HEK293 (cell line): ENCODE data around the gene YAF2.

ENCODE experiments used
- EGR2 ChIP-seq: fragments of 450-650 bp; formaldehyde crosslinking; IDR thresholded peaks from 2 replicates; pipeline ENCODE4 v1.5.1; 2016; ENCODE audit warnings: low read depth, missing biosample characterization, missing genetic modification characterization
- KLF8 ChIP-seq: fragments of 450-650 bp; formaldehyde crosslinking; IDR thresholded peaks from 2 replicates; pipeline ENCODE4 v1.5.1; 2016; ENCODE audit warnings: missing biosample characterization, missing genetic modification characterization
- MZF1 ChIP-seq: fragments of 450-650 bp; formaldehyde crosslinking; IDR thresholded peaks from 2 replicates; pipeline ENCODE4 v1.5.1; 2017; ENCODE audit warnings: missing biosample characterization, missing genetic modification characterization, borderline replicate concordance
- OSR2 ChIP-seq: fragments of 450-650 bp; formaldehyde crosslinking; IDR thresholded peaks from 2 replicates; pipeline ENCODE4 v1.5.1; 2016; ENCODE audit warnings: missing biosample characterization, missing genetic modification characterization
- SCRT2 ChIP-seq: fragments of 450-650 bp; formaldehyde crosslinking; IDR thresholded peaks from 2 replicates; pipeline ENCODE4 v1.5.1; 2016; ENCODE audit warnings: missing biosample characterization, missing genetic modification characterization
- SP7 ChIP-seq: fragments of 450-650 bp; formaldehyde crosslinking; IDR thresholded peaks from 2 replicates; pipeline ENCODE4 v1.5.1; 2016; ENCODE audit warnings: missing biosample characterization, missing genetic modification characterization
- ZBTB17 ChIP-seq: fragments of 450-650 bp; formaldehyde crosslinking; IDR thresholded peaks from 2 replicates; pipeline ENCODE4 v1.5.1; 2016; ENCODE audit warnings: missing biosample characterization, missing genetic modification characterization
- ZBTB20 ChIP-seq: fragments of 450-650 bp; formaldehyde crosslinking; IDR thresholded peaks from 2 replicates; pipeline ENCODE4 v1.5.1; 2016; ENCODE audit warnings: missing biosample characterization, missing genetic modification characterization
- ZEB2 ChIP-seq: fragments of 450-650 bp; formaldehyde crosslinking; IDR thresholded peaks from 2 replicates; pipeline ENCODE4 v1.5.1; 2016; ENCODE audit warnings: missing biosample characterization, missing genetic modification characterization
- ZNF274 ChIP-seq, 2 experiments: fragments of 200-500 bp in 1 of 2; fragments of 450-650 bp in 1 of 2; sonication (Bioruptor generic) in 1 of 2; formaldehyde crosslinking in 1 of 2; IDR thresholded peaks; 2 replicates each; pipeline versions ENCODE4 v1.5.1 to v1.6.1; 2014 to 2016; ENCODE audit warnings: borderline replicate concordance in 1 of 2, inconsistent platforms in 1 of 2, low read length in 1 of 2, missing biosample characterization in 1 of 2, missing genetic modification characterization in 1 of 2
- ZNF354C ChIP-seq: fragments of 450-650 bp; formaldehyde crosslinking; IDR thresholded peaks from 2 replicates; pipeline ENCODE4 v1.5.1; 2016; ENCODE audit warnings: missing biosample characterization, missing genetic modification characterization, low read depth, borderline replicate concordance
- ZNF514 ChIP-seq: fragments of 450-650 bp; formaldehyde crosslinking; IDR thresholded peaks from 2 replicates; pipeline ENCODE4 v1.5.1; 2016; ENCODE audit warnings: missing biosample characterization, missing genetic modification characterization
- ZNF580 ChIP-seq: fragments of 450-650 bp; formaldehyde crosslinking; IDR thresholded peaks from 2 replicates; pipeline ENCODE4 v1.5.1; 2016; ENCODE audit warnings: missing biosample characterization, missing genetic modification characterization
- ZNF623 ChIP-seq: fragments of 450-650 bp; formaldehyde crosslinking; IDR thresholded peaks from 2 replicates; pipeline ENCODE4 v1.5.1; 2016; ENCODE audit warnings: missing biosample characterization, missing genetic modification characterization
- ZNF660 ChIP-seq: fragments of 450-650 bp; IDR thresholded peaks from 2 replicates; pipeline ENCODE4 v1.5.1; 2018; ENCODE audit warnings: missing biosample characterization, mild to moderate bottlenecking, missing genetic modification characterization
- ZNF707 ChIP-seq: fragments of 450-650 bp; formaldehyde crosslinking; IDR thresholded peaks from 2 replicates; pipeline ENCODE4 v1.5.1; 2016; ENCODE audit warnings: missing biosample characterization, missing genetic modification characterization
- ZNF76 ChIP-seq: fragments of 450-650 bp; formaldehyde crosslinking; IDR thresholded peaks from 2 replicates; pipeline ENCODE4; 2016; ENCODE audit warnings: low read depth, missing biosample characterization, missing genetic modification characterization, borderline replicate concordance
- ZXDB ChIP-seq: fragments of 450-650 bp; formaldehyde crosslinking; IDR thresholded peaks from 2 replicates; pipeline ENCODE4 v1.5.1; 2016; ENCODE audit warnings: missing biosample characterization, missing genetic modification characterization
- TF ChIP-seq, protein P1 (sequence below): fragments of 450-650 bp; formaldehyde crosslinking; IDR thresholded peaks from 2 replicates; pipeline ENCODE4 v1.5.1; 2016; ENCODE audit warnings: missing biosample characterization, missing genetic modification characterization
- TF ChIP-seq, protein P2 (sequence below): fragments of 450-650 bp; formaldehyde crosslinking; IDR thresholded peaks from 2 replicates; pipeline ENCODE4 v1.5.1; 2017; ENCODE audit warnings: missing biosample characterization, missing genetic modification characterization
- TF ChIP-seq, protein P3 (sequence below): fragments of 450-650 bp; IDR thresholded peaks from 2 replicates; pipeline ENCODE4 v1.5.1; 2018; ENCODE audit warnings: missing biosample characterization, missing genetic modification characterization
- TF ChIP-seq, protein P4 (sequence below): fragments of 450-650 bp; formaldehyde crosslinking; conservative IDR thresholded peaks from 2 replicates; pipeline ENCODE4 v1.5.1; 2016; ENCODE audit warnings: low read depth, missing biosample characterization, missing genetic modification characterization
- TF ChIP-seq, protein P5 (sequence below): fragments of 450-650 bp; formaldehyde crosslinking; IDR thresholded peaks from 2 replicates; pipeline ENCODE4 v1.5.1; 2017; ENCODE audit warnings: missing biosample characterization, missing genetic modification characterization
- TF ChIP-seq, protein P6 (sequence below): fragments of 450-650 bp; formaldehyde crosslinking; IDR thresholded peaks from 2 replicates; pipeline ENCODE4 v1.5.1; 2016; ENCODE audit warnings: missing biosample characterization, missing genetic modification characterization

Gene YAF2

DNA sequence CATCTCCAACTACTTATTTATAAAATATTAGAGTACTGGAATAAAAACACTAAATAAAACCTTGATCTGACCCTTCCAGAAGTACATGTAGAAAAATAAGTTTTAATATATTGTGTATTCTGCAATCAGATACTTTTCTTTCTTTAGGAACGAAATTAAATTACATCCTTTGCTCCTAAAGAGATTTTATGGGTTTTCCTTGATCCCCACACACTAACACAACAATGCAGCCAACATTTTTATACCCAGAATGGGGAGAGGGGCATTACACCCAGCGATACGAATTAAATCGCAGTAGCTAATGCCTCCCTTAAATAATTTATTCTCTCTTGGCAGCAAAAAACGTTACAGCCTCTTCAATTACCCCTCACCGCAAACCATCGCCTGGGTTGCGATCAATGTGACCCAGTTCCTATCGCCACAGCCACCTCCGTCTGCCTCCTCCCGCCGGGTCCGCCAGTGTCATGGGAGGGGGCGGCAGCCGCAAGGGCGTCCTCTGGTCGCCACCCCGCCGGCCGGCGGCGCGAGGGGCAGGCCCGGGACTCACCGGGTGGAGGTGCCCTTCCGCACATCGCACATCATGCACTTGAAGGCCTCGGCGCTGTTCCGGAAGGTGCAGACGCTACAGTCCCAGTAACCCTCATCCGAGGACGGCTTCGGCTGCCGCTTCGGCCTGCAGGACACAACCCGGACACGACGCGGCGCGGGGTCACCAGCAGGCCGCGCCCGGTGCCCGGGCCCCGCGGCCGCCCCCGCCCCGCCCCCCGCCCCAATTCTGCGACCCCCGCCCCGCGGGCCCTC lies 796 bp downstream of the YAF2 start (continued):
- TF ChIP-seq, protein P1, sequence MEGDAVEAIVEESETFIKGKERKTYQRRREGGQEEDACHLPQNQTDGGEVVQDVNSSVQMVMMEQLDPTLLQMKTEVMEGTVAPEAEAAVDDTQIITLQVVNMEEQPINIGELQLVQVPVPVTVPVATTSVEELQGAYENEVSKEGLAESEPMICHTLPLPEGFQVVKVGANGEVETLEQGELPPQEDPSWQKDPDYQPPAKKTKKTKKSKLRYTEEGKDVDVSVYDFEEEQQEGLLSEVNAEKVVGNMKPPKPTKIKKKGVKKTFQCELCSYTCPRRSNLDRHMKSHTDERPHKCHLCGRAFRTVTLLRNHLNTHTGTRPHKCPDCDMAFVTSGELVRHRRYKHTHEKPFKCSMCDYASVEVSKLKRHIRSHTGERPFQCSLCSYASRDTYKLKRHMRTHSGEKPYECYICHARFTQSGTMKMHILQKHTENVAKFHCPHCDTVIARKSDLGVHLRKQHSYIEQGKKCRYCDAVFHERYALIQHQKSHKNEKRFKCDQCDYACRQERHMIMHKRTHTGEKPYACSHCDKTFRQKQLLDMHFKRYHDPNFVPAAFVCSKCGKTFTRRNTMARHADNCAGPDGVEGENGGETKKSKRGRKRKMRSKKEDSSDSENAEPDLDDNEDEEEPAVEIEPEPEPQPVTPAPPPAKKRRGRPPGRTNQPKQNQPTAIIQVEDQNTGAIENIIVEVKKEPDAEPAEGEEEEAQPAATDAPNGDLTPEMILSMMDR (tag by site-specific recombination) = peak; percentile 98
- peak; percentile 80 for TF ChIP-seq EGR2 (tag by site-specific recombination)
- TF ChIP-seq ZBTB17 = peak; percentile 39
- TF ChIP-seq ZNF354C (tag by site-specific recombination) = no peak
- peak; percentile 58; the same call in 1 of the 2 replicates for TF ChIP-seq ZNF76 (tag by site-specific recombination)
- TF ChIP-seq, protein P2, sequence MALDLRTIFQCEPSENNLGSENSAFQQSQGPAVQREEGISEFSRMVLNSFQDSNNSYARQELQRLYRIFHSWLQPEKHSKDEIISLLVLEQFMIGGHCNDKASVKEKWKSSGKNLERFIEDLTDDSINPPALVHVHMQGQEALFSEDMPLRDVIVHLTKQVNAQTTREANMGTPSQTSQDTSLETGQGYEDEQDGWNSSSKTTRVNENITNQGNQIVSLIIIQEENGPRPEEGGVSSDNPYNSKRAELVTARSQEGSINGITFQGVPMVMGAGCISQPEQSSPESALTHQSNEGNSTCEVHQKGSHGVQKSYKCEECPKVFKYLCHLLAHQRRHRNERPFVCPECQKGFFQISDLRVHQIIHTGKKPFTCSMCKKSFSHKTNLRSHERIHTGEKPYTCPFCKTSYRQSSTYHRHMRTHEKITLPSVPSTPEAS (tag by site-specific recombination) = 0 out of 2 replicates have a peak, but pooled peaks have one; percentile 20
- peak; percentile 97 for TF ChIP-seq ZBTB20 (tag by site-specific recombination)
- peak; percentile 22; the same call in 1 of the 2 replicates for TF ChIP-seq ZXDB (tag by site-specific recombination)
- peak; percentile 83 for TF ChIP-seq KLF8 (tag by site-specific recombination)
- TF ChIP-seq ZNF707 (tag by site-specific recombination) = no peak
- TF ChIP-seq, protein P3, sequence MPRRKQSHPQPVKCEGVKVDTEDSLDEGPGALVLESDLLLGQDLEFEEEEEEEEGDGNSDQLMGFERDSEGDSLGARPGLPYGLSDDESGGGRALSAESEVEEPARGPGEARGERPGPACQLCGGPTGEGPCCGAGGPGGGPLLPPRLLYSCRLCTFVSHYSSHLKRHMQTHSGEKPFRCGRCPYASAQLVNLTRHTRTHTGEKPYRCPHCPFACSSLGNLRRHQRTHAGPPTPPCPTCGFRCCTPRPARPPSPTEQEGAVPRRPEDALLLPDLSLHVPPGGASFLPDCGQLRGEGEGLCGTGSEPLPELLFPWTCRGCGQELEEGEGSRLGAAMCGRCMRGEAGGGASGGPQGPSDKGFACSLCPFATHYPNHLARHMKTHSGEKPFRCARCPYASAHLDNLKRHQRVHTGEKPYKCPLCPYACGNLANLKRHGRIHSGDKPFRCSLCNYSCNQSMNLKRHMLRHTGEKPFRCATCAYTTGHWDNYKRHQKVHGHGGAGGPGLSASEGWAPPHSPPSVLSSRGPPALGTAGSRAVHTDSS (tag by site-specific recombination) = no peak
- TF ChIP-seq, protein P4, sequence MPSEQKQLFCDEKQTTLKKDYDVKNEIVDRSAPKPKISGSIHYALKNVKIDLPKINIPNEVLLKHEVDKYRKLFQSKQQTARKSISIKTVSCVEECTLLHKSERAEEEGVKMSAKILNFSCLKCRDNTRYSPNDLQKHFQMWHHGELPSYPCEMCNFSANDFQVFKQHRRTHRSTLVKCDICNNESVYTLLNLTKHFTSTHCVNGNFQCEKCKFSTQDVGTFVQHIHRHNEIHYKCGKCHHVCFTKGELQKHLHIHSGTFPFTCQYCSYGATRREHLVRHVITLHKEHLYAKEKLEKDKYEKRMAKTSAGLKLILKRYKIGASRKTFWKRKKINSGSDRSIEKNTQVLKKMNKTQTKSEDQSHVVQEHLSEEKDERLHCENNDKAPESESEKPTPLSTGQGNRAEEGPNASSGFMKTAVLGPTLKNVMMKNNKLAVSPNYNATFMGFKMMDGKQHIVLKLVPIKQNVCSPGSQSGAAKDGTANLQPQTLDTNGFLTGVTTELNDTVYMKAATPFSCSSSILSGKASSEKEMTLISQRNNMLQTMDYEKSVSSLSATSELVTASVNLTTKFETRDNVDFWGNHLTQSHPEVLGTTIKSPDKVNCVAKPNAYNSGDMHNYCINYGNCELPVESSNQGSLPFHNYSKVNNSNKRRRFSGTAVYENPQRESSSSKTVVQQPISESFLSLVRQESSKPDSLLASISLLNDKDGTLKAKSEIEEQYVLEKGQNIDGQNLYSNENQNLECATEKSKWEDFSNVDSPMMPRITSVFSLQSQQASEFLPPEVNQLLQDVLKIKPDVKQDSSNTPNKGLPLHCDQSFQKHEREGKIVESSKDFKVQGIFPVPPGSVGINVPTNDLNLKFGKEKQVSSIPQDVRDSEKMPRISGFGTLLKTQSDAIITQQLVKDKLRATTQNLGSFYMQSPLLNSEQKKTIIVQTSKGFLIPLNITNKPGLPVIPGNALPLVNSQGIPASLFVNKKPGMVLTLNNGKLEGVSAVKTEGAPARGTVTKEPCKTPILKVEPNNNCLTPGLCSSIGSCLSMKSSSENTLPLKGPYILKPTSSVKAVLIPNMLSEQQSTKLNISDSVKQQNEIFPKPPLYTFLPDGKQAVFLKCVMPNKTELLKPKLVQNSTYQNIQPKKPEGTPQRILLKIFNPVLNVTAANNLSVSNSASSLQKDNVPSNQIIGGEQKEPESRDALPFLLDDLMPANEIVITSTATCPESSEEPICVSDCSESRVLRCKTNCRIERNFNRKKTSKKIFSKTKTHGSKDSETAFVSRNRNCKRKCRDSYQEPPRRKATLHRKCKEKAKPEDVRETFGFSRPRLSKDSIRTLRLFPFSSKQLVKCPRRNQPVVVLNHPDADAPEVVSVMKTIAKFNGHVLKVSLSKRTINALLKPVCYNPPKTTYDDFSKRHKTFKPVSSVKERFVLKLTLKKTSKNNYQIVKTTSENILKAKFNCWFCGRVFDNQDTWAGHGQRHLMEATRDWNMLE = no peak
- TF ChIP-seq ZNF514 = no peak
- TF ChIP-seq SCRT2 = no peak
- TF ChIP-seq MZF1 = peak; percentile 35; the same call in 1 of the 2 replicates
- TF ChIP-seq SP7 (tag by site-specific recombination) = peak; percentile 42; the same call in 1 of the 2 replicates
- TF ChIP-seq ZNF660 (tag by site-specific recombination) = peak; percentile 48
- TF ChIP-seq ZNF274 (IDR thresholded peaks at IDR 0.05; ENCODE audit: low read length) = no peak
- TF ChIP-seq ZNF274 (tag by site-specific recombination; IDR thresholded peaks at IDR 0.05; ENCODE audit: borderline replicate concordance) = no peak
- no peak for TF ChIP-seq ZNF623 (tag by site-specific recombination)
- TF ChIP-seq, protein P5, sequence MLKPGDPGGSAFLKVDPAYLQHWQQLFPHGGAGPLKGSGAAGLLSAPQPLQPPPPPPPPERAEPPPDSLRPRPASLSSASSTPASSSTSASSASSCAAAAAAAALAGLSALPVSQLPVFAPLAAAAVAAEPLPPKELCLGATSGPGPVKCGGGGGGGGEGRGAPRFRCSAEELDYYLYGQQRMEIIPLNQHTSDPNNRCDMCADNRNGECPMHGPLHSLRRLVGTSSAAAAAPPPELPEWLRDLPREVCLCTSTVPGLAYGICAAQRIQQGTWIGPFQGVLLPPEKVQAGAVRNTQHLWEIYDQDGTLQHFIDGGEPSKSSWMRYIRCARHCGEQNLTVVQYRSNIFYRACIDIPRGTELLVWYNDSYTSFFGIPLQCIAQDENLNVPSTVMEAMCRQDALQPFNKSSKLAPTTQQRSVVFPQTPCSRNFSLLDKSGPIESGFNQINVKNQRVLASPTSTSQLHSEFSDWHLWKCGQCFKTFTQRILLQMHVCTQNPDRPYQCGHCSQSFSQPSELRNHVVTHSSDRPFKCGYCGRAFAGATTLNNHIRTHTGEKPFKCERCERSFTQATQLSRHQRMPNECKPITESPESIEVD (tag by site-specific recombination) = peak; percentile 54
- peak; percentile 57; the same call in 1 of the 2 replicates for TF ChIP-seq ZEB2 (tag by site-specific recombination)
- TF ChIP-seq, protein P6, sequence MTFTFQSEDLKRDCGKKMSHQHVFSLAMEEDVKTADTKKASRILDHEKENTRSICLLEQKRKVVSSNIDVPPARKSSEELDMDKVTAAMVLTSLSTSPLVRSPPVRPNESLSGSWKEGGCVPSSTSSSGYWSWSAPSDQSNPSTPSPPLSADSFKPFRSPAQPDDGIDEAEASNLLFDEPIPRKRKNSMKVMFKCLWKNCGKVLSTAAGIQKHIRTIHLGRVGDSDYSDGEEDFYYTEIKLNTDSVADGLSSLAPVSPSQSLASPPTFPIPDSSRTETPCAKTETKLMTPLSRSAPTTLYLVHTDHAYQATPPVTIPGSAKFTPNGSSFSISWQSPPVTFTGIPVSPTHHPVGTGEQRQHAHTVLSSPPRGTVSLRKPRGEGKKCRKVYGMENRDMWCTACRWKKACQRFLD (tag by site-specific recombination) = peak; percentile 88; the same call in 1 of the 2 replicates
- TF ChIP-seq ZNF580 (tag by site-specific recombination) = 0 out of 2 replicates have a peak, but pooled peaks have one; percentile 10
- no peak for TF ChIP-seq OSR2 (tag by site-specific recombination)
